HL-60/S4 (cell line): ENCODE results near the gene C19orf81.

Experiments used
- in situ Hi-C: fragments of 300-500 bp; cut with MboI; formaldehyde crosslinking; loops from 2 replicates; pipeline ENCODE4 v1.14.3; 2022; ENCODE audit warnings: low sequenced_read_pairs

C19orf81 gene

DNA sequence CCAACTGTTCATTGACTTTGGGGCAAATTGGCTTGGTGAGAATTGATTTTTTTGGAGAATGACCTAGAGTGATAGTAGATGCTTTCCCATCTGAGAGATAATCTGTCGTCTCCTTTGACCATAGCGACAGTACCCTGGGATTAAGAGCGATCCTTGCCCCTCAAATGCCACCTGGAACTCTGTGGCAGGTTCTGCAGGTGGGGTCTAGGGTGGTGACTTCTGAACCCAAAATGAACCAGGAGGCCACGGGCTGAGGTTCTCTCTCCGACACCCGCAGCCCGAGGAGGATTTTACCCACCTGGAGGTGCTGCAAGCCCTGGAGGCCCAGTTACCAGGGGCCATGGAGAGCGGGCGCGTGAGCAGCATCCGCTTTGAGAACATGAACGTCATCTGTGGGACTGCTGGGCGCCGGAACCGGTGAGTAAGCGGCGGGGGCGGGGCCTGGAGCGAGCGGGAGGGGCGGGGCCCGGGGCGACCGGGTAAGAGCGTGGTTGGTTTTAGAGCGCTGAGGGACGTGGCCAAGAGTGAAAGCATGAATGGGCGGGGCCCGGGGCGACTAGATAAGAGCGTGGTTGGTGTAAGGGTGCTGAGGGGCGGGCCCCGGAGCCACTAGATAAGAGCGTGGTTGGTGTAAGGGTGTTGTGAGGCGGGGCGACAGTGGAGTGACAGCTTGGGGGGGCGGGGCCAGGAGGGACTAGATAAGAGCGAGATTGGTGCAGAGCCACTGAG, 8.6 kb downstream of the C19orf81 start:
- in situ Hi-C loops, result no loop called here

DNA sequence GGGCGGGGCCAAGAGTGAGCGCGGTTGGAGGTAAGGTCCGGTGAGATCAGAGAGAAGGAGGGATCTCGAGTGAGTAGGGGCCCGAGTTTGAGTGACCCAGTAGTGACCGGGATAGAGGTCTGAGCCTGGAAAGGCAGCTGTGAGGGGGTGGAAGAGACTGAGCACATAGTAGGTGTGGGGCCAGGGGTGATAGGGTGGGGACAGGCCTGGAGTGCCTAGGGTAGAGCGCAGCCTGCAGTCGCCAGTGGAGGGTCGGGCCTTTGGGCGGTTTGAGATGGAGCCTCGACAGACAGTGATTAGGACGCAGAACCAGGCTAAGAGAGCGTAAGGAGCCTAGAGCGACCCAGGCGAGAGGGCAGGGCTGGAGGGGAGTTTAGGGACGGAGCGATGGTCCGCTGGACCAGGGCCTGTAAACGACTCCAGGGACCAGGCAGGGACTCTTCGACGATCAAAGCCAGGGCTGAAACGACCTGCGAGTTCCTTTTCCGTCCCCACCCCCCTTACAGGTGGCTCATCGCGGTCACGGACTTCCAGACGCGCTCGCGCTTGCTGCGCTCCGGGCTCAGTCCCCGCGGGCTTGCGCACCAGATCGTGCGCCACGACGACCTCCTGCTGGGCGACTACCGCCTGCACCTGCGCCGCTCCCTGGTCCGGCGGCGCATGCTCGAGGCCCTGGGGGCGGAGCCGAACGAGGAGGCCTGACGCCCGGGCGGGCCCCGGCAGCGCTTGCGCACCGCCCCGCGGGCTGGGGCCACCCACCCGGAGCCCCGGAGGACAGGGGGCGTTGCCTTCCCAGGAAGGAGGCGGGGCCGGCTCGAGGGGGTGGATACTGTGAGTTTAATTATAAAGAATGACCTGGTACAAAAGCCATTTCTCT, 9.4 kb downstream of the C19orf81 start:
- in situ Hi-C loops, result no loop called here

DNA sequence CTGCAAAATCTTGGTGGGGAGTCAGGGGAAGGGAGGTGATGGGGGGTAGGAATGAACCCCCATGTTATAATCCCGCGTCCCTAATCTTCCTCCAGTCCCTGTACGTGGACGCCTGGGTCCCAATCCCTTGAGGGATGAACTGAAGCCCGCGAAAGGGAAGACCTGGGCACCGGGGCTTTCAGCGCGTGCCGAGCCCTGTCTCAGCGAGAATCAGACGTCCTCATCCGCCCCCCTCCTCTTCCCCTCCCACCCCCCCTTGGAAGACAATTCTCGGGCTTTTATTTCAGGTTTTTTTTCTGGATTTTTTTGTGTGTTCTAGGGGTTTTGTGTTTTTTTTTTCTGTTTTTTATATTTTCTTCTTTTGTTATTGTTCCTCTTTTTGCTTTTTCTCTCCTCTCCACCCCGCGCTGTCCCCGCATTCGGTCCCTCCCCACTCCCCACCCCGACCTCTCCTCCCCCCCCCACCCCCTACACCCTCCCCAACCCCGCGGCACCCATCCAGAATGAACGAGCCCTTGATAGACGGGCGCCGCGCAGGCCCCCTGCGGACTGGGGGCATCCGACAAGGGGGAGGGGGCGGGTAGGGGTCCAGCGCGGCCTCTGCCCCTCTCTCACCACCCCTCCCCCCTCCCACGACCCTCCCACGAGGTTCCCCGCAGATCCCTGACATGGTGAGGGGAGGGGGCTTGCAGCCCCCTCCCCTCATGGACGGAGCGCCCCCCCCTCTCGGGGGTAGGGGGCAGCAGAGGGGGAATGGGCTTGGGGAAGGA, 10.3 kb downstream of the C19orf81 start:
- in situ Hi-C loops, result no loop called here

GRCh38 chr19:50660088-50660366, 10.8 kb downstream of the C19orf81 start:
- in situ Hi-C loops, result no loop called here

- in situ Hi-C loops, result no loop called here
Measured at GRCh38 chr19:50661023-50661422, 11.8 kb downstream of the C19orf81 start.

- in situ Hi-C loops, result no loop called here
Measured at GRCh38 chr19:50661766-50662650, 12.8 kb downstream of the C19orf81 start.

DNA sequence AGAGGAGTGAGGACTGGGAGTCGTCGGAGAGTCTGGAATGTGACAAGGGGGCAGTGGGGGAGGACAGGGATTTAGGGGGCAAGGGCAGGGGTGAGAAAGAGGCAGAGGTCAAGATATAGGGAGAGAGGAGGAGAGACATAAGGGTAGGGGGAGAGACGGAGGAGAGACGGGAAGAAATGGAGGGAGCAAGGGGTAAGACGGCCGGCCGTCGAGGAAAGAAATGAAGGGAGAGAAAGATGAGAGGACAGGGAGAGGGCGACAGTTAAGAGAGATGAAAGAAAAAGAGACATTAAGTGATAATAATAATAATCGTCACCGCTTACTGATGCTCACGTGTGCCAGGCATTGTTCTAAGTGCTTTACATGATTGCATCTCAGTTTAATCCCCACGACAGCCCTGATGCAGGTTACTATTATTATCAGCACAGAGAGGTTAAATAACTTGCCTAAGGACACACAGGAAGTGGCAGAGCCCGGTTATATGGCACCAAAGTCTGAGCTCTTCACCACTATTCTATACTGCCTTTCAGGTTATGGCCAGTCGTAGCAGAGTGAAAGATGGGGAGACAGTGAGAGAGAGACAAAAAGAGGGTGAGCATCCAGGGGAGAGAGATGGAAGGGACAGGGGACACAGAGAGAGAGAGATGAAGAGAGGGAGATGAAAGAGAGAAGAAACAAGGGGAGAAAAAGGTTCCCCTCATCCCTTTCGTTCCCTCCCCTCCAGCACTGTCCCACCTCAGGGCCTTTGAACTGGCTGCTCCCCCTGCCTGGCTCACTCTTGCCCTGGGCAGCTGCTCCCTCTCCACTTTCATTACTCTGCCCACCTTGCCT, 13.6 kb downstream of the C19orf81 start:
- in situ Hi-C loops, result no loop called here

DNA sequence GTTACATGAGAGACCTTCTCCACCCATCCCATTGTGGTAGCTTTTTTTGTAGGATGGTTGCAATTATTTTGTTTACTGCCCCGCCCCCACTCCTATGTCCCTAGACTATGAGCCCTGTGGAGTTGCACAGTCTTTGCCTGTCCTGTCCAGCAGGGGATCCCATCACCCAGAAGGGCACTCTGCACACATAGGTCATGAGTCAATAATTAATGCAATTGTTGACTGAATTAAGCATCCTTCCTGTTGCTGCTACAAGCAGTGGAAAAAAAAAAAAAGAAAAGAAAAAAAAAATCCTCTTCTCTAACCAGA, 14.2 kb downstream of the C19orf81 start:
- in situ Hi-C loops, result no loop called here

DNA sequence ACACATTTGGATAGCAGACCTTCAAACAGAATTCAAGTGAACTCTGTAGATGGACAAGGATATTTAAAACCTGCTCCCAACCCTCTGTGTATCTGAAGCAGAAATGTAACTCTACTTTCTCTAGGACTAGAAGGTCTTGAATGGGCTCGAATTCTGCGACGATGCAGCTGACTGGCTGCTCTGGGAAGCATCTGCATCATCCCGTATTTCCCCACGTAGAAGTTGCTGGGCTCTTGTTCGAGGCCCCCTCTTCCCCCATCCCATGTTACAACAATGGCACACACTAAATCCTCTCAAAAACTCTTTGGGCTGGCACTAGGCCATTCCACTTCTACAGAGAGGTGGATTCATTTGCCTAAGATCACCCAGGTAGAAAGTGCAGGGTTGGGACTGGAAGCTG, 15.0 kb downstream of the C19orf81 start:
- in situ Hi-C loops, result no loop called here

- in situ Hi-C loops, result no loop called here
Measured at GRCh38 chr19:50666346-50667176, 17.3 kb downstream of the C19orf81 start.

DNA sequence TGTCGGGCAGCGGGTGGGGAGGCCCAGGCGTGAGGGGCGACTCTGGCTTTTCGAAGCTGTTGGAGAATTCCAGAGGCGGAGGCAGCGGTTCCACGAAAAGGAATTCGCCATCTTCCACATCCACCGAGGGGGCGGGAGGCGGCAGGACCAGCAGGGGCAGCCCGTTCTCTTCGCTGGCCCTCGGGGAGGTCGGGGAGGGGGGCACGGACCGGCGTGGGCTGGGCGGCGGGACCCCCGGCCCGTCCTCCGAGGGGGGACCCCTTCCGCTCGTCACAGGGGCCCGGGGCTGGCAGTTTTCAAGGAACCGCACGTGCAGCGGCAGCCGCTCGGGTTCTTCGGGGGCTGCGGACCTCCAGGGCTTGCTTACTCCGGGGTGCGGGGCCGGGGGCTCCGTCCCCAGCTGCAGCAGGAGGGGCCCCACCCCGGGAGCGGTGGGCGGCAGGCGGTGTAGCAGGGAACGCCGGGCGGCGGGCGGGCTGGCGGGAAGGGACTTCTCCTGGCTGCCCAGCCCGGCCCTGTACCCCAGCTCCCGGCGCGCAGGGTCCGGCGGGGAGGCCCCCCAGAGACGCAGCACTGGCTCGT, 18.0 kb downstream of the C19orf81 start:
- in situ Hi-C loops, result no loop called here

GRCh38 chr19:50667759-50668231, 18.6 kb downstream of the C19orf81 start:
- in situ Hi-C loops, result no loop called here

DNA sequence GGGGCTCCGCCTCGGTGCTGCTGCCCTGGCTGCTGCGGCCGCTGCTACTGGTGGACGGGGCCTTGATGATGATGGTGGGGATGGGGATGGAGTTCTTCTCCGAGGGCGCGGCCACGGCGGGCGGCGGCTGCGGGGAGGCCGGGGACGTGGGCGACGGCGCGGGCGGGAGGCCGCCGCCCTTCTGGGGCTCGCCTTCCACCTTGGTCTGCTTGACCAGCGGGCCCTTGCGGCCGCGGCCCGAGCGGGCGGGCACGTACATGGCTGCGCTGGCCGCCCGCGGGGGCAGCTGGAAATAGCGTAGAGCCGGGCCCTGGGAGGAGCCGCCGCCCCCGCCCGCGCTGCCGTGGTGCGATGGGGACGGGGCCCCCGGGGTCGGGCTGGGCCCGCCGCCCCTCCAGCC, 19.2 kb downstream of the C19orf81 start:
- in situ Hi-C loops, result no loop called here

GRCh38 chr19:50668879-50669278, 19.6 kb downstream of the C19orf81 start:
- in situ Hi-C loops, result no loop called here

DNA sequence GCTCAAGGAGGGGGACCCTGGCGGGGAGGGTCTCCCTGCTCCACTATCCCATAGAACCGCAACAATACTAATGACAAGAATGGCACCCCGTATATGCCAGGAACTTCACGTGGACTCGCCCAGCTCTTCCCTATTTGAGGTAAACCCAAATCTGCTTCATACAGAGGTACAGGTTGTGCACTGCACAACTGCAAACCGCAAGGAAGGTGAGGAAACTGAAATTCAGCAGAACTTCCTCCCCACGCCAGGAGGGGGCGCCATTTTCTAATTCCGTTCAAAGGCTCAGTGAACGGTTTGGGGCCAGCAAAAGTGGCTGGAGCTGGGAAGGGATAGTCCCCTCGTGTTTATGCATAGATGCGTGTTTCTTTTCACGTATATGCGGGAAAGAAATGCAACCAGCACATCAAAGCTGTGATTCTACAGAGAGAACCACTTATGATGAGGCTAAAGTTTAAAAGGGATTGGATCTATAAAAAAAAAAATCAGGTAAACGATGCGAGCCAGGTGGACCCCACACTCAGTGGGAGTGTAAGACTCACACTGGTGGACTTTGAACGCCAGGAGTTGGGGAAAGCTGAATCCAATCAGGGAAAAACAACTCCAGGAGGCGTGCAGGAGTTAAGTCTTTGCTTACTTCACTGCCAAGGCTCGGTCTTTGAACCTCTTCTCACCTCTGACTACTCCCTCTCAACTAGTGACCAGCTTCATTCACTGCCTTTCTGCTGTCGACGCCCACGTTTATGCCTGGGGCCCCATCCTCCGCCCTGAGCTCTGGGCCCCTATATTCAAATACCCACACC, 20.3 kb downstream of the C19orf81 start:
- in situ Hi-C loops, result no loop called here

GRCh38 chr19:50670102-50670380, 20.8 kb downstream of the C19orf81 start:
- in situ Hi-C loops, result no loop called here

DNA sequence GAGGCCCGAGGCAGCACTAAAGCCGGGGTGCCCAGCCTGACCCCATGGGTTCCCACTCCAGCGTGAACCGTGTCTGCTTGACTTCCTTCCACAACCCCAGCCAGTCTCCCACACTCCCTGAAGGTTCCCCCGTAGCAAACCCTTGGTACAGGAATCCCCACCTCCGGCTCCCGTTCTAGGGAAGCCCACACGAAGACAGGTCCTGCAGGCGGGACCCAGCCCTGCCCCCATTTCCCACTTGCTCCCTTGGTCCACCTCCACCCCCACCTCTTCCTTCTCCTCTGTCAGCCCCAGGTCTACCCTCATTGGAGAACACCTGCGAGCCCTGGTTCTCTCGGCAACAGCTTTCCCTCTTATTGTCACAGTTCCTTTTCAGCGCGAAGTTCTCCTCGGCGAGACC, 23.9 kb downstream of the C19orf81 start:
- in situ Hi-C loops, result no loop called here

DNA sequence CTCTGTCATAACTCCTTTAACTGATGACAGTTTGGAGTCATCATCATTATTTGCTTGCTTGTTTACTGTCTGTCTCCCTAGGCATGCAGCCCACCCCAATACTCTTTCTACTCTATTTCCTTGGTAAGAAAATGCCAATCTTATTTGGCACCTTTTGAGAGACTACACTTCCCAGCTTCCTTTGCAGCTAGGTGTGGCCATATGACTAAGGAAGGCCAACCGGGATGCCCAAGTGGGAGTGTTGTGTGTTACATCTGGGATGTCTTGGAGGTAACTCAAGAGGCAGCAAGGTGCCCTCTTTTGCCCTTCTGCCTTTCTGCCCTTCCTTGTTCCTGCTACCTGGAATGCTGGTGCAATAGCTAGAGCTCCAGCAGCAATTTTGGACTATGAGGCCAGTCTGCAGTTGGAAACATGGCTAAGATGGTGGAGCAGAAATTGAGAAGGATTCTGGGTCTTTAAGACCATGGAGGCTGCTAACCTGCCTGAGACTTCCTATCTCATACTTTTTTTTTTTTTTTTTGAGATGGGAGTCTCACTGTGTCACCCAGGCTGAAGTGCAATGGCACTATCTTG, 27.5 kb downstream of the C19orf81 start:
- in situ Hi-C loops, result no loop called here
